ENCODE measurements around the gene KLF3.

KLF3 gene

GRCh38 chr4:38693569-38693968 lies 29.6 kb downstream of the KLF3 start:
- no peak for TF ChIP-seq CTCF (IDR thresholded peaks at IDR 0.05; ENCODE audit: low read depth, low read length, missing control alignments)
- DNase-seq (ENCODE audit: extremely low read depth, low read depth): no peak
- H3K4me3 ChIP-seq (replicated peaks; ENCODE audit: low read depth, low read length): no peak overlapping the region

GRCh38 chr4:38694330-38694729 lies 30.3 kb downstream of the KLF3 start:
- DNase-seq (ENCODE audit: extremely low read depth, low read depth): no peak
- H3K4me3 ChIP-seq (replicated peaks; ENCODE audit: low read depth, low read length): no peak overlapping the region
- no peak for TF ChIP-seq CTCF (IDR thresholded peaks at IDR 0.05; ENCODE audit: low read depth, low read length, missing control alignments)

- H3K4me3 ChIP-seq (replicated peaks; ENCODE audit: low read depth, low read length): no peak overlapping the region
- DNase-seq (ENCODE audit: extremely low read depth, low read depth): no peak
- no peak for TF ChIP-seq CTCF (IDR thresholded peaks at IDR 0.05; ENCODE audit: low read depth, low read length, missing control alignments)
These were observed 31.8 kb downstream of the KLF3 start for GRCh38 chr4:38695809-38696208.

GRCh38 chr4:38696697-38697096 lies 32.7 kb downstream of the KLF3 start:
- DNase-seq (ENCODE audit: extremely low read depth, low read depth): no peak
- TF ChIP-seq CTCF (IDR thresholded peaks at IDR 0.05; ENCODE audit: low read depth, low read length, missing control alignments): no peak
- H3K4me3 ChIP-seq (replicated peaks; ENCODE audit: low read depth, low read length): no peak overlapping the region

GRCh38 chr4:38698176-38698575 lies 34.2 kb downstream of the KLF3 start:
- TF ChIP-seq CTCF (IDR thresholded peaks at IDR 0.05; ENCODE audit: low read depth, low read length, missing control alignments): no peak
- no peak overlapping the region for H3K4me3 ChIP-seq (replicated peaks; ENCODE audit: low read depth, low read length)
- DNase-seq (ENCODE audit: extremely low read depth, low read depth): no peak

- no peak for DNase-seq (ENCODE audit: extremely low read depth, low read depth)
- no peak overlapping the region for H3K4me3 ChIP-seq (replicated peaks; ENCODE audit: low read depth, low read length)
- TF ChIP-seq CTCF (IDR thresholded peaks at IDR 0.05; ENCODE audit: low read depth, low read length, missing control alignments): no peak
These were observed 35.1 kb downstream of the KLF3 start for GRCh38 chr4:38699112-38699511.

- no peak for DNase-seq (ENCODE audit: extremely low read depth, low read depth)
- no peak for TF ChIP-seq CTCF (IDR thresholded peaks at IDR 0.05; ENCODE audit: low read depth, low read length, missing control alignments)
These were observed 39.6 kb downstream of the KLF3 start for GRCh38 chr4:38703635-38704034.

More at GRCh38 chr4:38703635-38704034, 39.6 kb downstream of the KLF3 start:
- no peak overlapping the region for H3K4me3 ChIP-seq (replicated peaks; ENCODE audit: low read depth, low read length)
